ENCODE data around the gene OXLD1.
A peak's percentile ranks its signal among the peaks of the same experiment; 100 is the strongest.

The OXLD1 gene

GRCh38 chr17:81701288-81702071 is 35.1 kb upstream of the OXLD1 start:
- peak overlapping the region; percentile 71 to 85 for H3K4me3 ChIP-seq (replicated peaks in 1 of 2; ENCODE audit: low read depth in 2 of 2, low read length in 2 of 2)
- TF ChIP-seq CTCF (IDR thresholded peaks at IDR 0.05; ENCODE audit: low read depth, low read length): no peak
- DNase-seq (ENCODE audit: low read depth in 2 of 2): no peak

GRCh38 chr17:81700353-81701287 is 34.2 kb upstream of the OXLD1 start:
- no peak for TF ChIP-seq CTCF (IDR thresholded peaks at IDR 0.05; ENCODE audit: low read depth, low read length)
- DNase-seq (ENCODE audit: low read depth in 2 of 2): no peak
- H3K4me3 ChIP-seq (replicated peaks in 1 of 2; ENCODE audit: low read depth in 2 of 2, low read length in 2 of 2): no peak overlapping the region

- no peak for TF ChIP-seq CTCF (IDR thresholded peaks at IDR 0.05; ENCODE audit: low read depth, low read length)
- DNase-seq (ENCODE audit: low read depth in 2 of 2): no peak
- H3K4me3 ChIP-seq (replicated peaks in 1 of 2; ENCODE audit: low read depth in 2 of 2, low read length in 2 of 2): no peak overlapping the region
Observed at GRCh38 chr17:81697261-81698044, 31.0 kb upstream of the OXLD1 start.

GRCh38 chr17:81696218-81696941 is 30.0 kb upstream of the OXLD1 start:
- no peak overlapping the region for H3K4me3 ChIP-seq (replicated peaks in 1 of 2; ENCODE audit: low read depth in 2 of 2, low read length in 2 of 2)
- no peak for DNase-seq (ENCODE audit: low read depth in 2 of 2)
- TF ChIP-seq CTCF (IDR thresholded peaks at IDR 0.05; ENCODE audit: low read depth, low read length): no peak

GRCh38 chr17:81695801-81696200 is 29.4 kb upstream of the OXLD1 start:
- TF ChIP-seq CTCF (IDR thresholded peaks at IDR 0.05; ENCODE audit: low read depth, low read length): no peak
- H3K4me3 ChIP-seq (replicated peaks in 1 of 2; ENCODE audit: low read depth in 2 of 2, low read length in 2 of 2): no peak overlapping the region
- DNase-seq (ENCODE audit: low read depth in 2 of 2): no peak

- no peak for TF ChIP-seq CTCF (IDR thresholded peaks at IDR 0.05; ENCODE audit: low read depth, low read length)
- no peak overlapping the region for H3K4me3 ChIP-seq (replicated peaks in 1 of 2; ENCODE audit: low read depth in 2 of 2, low read length in 2 of 2)
- no peak for DNase-seq (ENCODE audit: low read depth in 2 of 2)
Observed at GRCh38 chr17:81695211-81695610, 28.8 kb upstream of the OXLD1 start.

All from cardiac fibroblast (primary cell).